Small intestine (tissue), 7 donors: ENCODE data around the gene HIC2. TPM values are rescaled to one million over a fixed set of nuclear protein-coding genes. Genes with fewer than 3 reads are reported as not detected.
"Not testable (repeated sequence)": the region's sequence is repeated elsewhere in the genome, so short reads cannot be mapped to it uniquely, and the experiment has no call there.

ENCODE experiments used
- DNase-seq, 2 donors: peaks; one replicate each; pipeline versions ENCODE4 v3.0.0 to v3.0.0-alpha.2; 2013
- FAIRE-seq: peaks from 2 replicates; lab custom pipeline; 2012; peaks lifted over from hg19 to GRCh38; lab: Jason Lieb, UNC
- H3K27ac ChIP-seq, 3 donors: one replicate each; pipeline ENCODE4 v1.5.1; 2013; ENCODE audit warnings: low read length in 2 of 3, mild to moderate bottlenecking in 2 of 3, control low read depth in 1 of 3, inconsistent platforms in 1 of 3, low read depth in 1 of 3, moderate library complexity in 1 of 3
- H3K27me3 ChIP-seq, 3 donors: one replicate each; pipeline ENCODE4 v1.6.1; 2013; ENCODE audit warnings: low read length in 3 of 3, inconsistent platforms in 1 of 3; ENCODE audit not compliant: control insufficient read depth in 3 of 3, insufficient read depth in 3 of 3
- H3K36me3 ChIP-seq, 3 donors: one replicate each; pipeline ENCODE4 v1.6.1; 2013; ENCODE audit warnings: low read length in 3 of 3, inconsistent platforms in 1 of 3, low read depth in 1 of 3, mild to moderate bottlenecking in 1 of 3, moderate library complexity in 1 of 3; ENCODE audit not compliant: control insufficient read depth in 3 of 3, insufficient read depth in 2 of 3
- H3K4me1 ChIP-seq, 3 donors: one replicate each; pipeline ENCODE4 v1.6.1; 2013; ENCODE audit warnings: low read length in 2 of 3, inconsistent platforms in 1 of 3, low read depth in 1 of 3, mild to moderate bottlenecking in 1 of 3, moderate library complexity in 1 of 3; ENCODE audit not compliant: control insufficient read depth in 3 of 3, insufficient read depth in 2 of 3
- H3K4me3 ChIP-seq, 3 donors: one replicate each; pipeline ENCODE4 v1.5.1; 2013; ENCODE audit warnings: low read length in 3 of 3, control low read depth in 1 of 3, inconsistent platforms in 1 of 3, low read depth in 1 of 3, mild to moderate bottlenecking in 1 of 3, moderate library complexity in 1 of 3
- H3K9me3 ChIP-seq, 2 donors: one replicate each; pipeline ENCODE4 v1.6.1; 2013; ENCODE audit warnings: low read depth in 1 of 2, low read length in 1 of 2; ENCODE audit not compliant: control insufficient read depth in 2 of 2, insufficient read depth in 1 of 2
- WGBS, 3 donors: extraction: QIAGEN DNeasy Blood & Tissue Kit; methylation state at CpG; one replicate each; pipeline ENCODE4 v1.1.7; 2013; 5-methylcytosine and 5-hydroxymethylcytosine counted together
- polyA plus RNA-seq, 4 donors: library from polyadenylated mRNA; stranded (reverse) in 3 of 4; unstranded in 1 of 4; fragments of 200-250 nt in 3 of 4; fragments of 120-200 nt in 1 of 4; gene quantifications; one replicate each; pipeline versions ENCODE4 v1.2.1 to v1.2.3, GENCODE V29; 2013
- donor health status: healthy with polysubstance abuse.
- donor health status: control.
- donor health status: control.
- donor health status: Bipolar disorder and iron deficiency.
- donor health status: healthy.

The HIC2 gene
- polyA plus RNA-seq, 4 donors = 0.81 to 28.6 (median 1.5) TPM

DNA sequence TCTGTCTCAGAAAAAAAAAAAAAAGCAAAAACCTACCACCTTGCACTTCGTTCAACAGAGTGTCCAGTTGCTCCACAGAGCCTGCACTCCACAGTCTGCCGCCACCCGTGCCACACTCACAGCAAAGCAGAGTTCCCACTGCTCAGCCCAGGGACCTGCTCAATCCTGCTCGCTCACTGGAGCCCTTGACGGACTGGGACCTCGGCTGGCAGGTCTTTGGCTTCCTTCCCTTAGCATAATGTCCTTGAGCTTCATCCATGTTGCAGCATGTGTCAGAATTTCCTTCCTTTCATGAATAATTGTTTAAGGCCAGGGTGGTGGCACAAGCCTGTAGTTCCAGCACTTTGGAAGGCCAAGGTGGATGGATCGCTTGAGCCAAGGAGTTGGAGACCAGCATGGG lies 22.6 kb upstream of the HIC2 start:
- WGBS, 3 donors = no CpG with 5 or more reads among the region's 7 CpGs
- not testable (repeated sequence) for H3K36me3 ChIP-seq, DNase-seq, H3K9me3 ChIP-seq, FAIRE-seq, H3K27ac ChIP-seq, H3K4me3 ChIP-seq, H3K27me3 ChIP-seq, H3K4me1 ChIP-seq

DNA sequence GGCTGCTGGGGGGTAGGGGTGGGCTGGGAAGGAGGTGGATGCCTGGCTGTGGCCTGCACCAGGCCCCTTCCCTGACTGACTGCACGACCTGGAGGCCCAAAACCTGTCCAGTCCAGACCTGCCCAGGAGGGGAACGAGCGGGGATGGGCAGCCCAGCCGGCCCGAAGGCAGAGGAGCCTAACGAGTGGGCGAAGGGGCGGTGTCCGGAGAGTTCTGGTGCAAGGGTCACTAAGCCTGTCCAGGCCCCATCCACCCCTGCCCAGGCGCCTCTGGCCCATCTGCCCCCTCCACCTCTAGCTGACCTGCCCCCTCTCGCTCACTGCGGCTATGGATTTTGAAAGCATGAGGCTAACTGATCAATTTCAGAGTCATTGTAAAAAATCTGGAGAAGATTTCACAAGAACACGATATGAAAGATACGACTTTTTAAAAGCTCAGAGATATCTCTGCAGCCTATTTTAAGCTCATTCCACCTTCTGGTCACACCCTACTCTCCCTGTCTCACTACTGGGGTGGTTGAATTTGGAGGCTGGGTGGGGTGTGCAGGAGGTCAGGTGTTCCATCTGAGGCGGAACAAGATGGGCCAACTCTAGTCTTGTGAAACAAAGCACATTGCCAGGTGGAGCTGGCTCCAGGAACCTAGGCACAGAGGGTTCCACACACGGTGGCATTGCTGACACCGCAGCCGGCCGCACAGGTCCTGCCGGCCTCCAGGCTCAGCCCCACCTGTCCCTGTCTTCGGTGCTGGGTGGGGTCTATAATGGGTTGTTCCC lies 15.8 kb upstream of the HIC2 start:
- not testable (repeated sequence) for H3K4me3 ChIP-seq, H3K9me3 ChIP-seq, H3K27ac ChIP-seq, DNase-seq, H3K4me1 ChIP-seq, FAIRE-seq, H3K27me3 ChIP-seq, H3K36me3 ChIP-seq
- WGBS, 3 donors = no CpG with 5 or more reads among the region's 21 CpGs

DNA sequence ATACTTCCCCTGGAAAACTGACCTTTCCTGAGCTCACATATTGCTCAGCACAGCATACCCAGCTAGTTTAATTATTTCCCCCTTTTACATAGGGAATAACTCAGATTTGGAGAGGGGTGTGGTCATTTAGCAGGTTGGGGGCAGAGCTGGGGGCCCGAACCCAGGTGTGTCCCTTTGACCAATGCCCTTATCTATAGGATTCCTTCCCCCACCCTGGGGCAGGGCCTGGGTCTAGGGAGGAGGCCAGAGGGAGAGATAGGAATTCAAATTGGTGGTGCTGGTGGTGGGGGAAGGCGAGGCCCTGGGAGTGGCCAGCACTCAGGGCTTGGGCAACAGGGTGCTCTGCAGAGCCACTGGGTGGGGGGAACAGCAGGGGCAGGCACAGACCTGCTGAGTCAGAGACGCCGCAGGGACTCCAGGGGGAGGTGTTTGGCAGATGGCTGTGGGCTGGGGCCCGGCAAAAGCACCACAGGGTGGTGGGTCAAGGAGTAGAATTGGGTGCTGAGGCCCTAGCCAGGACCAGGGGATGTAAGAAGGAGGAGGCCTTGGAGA lies 14.3 kb upstream of the HIC2 start:
- not testable (repeated sequence) for FAIRE-seq, H3K4me1 ChIP-seq, H3K4me3 ChIP-seq, H3K27me3 ChIP-seq, H3K27ac ChIP-seq, DNase-seq, H3K9me3 ChIP-seq, H3K36me3 ChIP-seq
- WGBS, 3 donors = 17 to 67% (median 33%) methylated on average over 1 of the region's 5 CpGs

DNA sequence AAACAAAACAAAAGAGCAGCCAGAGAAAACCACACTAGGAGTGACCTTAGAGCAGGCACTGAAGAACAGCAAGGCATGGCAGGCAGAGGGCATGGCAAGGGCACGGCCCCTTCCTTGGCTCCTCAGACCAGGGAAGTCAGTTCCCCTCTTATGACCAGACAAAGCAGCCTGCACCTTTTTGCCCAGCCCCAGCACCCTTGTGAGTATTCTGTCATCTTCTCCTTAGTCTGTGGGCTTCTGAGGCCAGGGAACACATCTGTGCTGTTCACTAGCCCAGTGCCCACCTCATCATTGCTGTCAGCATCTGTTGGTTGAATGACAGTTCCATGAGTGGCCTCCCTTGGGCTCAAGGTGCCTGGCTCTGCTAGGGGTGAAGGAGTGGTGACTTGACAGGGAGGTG lies 10.0 kb upstream of the HIC2 start:
- not testable (repeated sequence) for H3K27ac ChIP-seq, H3K9me3 ChIP-seq, H3K4me1 ChIP-seq, DNase-seq, FAIRE-seq, H3K27me3 ChIP-seq, H3K36me3 ChIP-seq, H3K4me3 ChIP-seq
- WGBS, 3 donors = 100% methylated on average over 1 of the region's 1 CpG; no CpG with 5 or more reads in 2 of the 3 donors

DNA sequence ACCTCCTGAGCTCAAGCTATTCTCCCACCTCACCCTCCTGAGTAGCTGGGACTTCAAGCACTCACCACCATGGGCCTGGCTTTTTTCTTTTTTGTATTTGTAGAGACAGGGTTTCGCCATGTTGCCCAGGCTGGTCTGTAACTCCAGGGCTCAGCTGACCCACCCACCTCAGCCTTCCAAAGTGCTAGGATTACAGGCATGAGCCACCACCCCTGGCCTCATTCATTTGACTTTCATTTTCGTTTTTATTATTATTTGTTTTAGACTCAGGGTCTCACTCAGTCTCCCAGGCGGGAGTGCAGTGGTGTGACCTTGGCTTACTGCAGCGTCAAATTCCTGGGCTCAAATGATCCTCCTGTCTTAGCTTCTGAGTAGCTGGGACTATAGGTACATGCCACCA lies 9.4 kb upstream of the HIC2 start:
- H3K36me3 ChIP-seq, H3K9me3 ChIP-seq, FAIRE-seq, DNase-seq, H3K4me3 ChIP-seq, H3K27me3 ChIP-seq, H3K4me1 ChIP-seq, H3K27ac ChIP-seq: not testable (repeated sequence)
- 50% methylated on average over 1 of the region's 4 CpGs; no CpG with 5 or more reads in 2 of the 3 donors for WGBS, 3 donors

DNA sequence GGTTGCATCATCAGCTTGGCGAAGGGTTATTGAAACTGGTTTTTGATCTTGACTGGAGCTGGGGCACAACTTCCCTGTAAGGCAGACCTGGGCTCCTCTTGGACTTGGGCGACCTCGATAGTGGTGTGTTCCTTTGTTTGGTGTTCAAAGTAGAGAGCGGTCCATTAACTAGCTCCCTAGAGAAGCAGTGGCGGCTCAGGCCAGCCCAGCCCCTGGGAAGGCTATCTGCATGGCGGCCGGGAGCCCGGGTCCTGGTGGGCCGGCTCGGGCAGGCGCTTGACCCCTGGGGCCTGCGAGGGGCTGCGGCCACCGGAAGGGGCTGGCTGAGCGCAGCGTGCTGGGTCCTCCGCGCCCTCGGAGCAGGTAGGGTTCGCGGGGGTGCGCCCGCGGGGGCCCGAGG lies 796 bp upstream of the HIC2 start:
- WGBS, 3 donors = 10 to 20% (median 19%) methylated on average over 4 to 7 of the region's 25 CpGs
- not testable (repeated sequence) for H3K4me3 ChIP-seq, DNase-seq, H3K27ac ChIP-seq, H3K36me3 ChIP-seq, H3K4me1 ChIP-seq, H3K27me3 ChIP-seq, FAIRE-seq, H3K9me3 ChIP-seq

DNA sequence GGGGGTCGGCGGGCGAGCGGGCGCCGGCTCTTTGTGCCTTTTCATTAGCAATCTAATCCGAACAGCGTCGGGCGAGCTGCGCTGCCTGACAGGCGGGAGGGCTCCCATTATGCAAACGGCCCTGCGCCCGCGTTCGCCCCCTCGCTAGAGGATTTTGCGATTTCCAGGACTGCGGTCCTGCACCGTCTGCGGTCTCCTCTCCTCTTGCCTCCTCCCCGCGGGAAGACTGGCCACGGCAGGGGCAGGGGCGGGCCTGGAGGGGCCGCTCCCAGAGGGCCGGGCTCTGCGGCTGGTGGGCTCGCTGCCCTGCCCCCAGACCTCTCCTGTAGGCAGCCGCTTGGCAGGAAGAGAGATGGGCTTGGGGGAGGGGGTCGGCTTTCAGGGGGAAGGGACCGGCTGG lies 682 bp downstream of the HIC2 start:
- not testable (repeated sequence) for FAIRE-seq, H3K9me3 ChIP-seq, DNase-seq, H3K4me1 ChIP-seq, H3K36me3 ChIP-seq, H3K27me3 ChIP-seq
- Histone ChIP-seq H3K27ac (peak overlapping the region in 1 of 3 donors; percentile 48), H3K4me3 (peak overlapping the region in 2 of 3 donors; percentile 18 to 52)
- WGBS, 3 donors = 0 to 1% (median 0%) methylated on average over 9 to 18 of the region's 33 CpGs

DNA sequence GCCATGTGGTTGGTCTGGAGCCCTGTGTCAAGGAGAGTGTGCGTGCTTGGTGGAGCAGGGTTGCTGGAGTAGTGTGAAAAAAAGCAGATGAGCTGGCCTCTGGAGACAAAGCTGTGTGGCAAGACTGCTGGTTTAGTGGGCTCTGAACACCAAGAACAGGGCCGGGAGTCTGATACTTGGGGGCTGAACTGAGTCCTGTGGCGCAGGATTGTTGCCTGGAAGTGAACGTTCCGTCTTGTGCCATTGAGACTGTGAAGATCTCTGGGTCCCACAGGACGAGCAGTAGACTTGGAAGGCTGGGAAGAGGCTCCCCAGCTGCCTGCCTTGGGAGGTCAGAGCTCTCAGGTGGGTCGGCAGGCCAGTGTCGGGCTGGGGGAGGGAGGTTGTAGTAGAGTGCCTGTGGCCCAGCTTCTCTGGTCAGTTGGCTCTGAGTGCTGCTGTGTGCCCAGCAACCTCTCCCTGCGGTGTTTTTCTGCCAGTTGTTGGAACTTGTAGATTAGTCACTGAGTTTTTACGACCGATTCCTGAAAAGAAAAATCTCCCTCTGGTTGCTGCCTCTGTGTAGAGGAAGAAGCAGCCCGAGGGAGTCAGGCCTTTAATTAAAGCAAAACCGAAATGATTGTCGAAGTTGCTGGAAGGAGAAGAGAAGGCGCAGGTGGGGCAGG lies 1.9 kb downstream of the HIC2 start:
- H3K27ac ChIP-seq = peak overlapping the region in 1 of 3 donors; percentile 74
- H3K4me1 ChIP-seq, H3K4me3 ChIP-seq, H3K27me3 ChIP-seq, H3K36me3 ChIP-seq, FAIRE-seq, H3K9me3 ChIP-seq, DNase-seq: not testable (repeated sequence)
- WGBS, 3 donors = 80 to 81% (median 81%) methylated on average over 5 of the region's 15 CpGs
